Fibroblast of mammary gland (primary cell): Measurements from ENCODE around the gene ABCD3.
"Not testable (repeated sequence)": the region's sequence is repeated elsewhere in the genome, so short reads cannot be mapped to it uniquely, and the experiment has no call there.

Source experiments
- DNase-seq: peaks from one replicate; pipeline ENCODE4 v3.0.0-alpha.2; 2010; ENCODE audit warnings: low read depth
- H3K4me3 ChIP-seq: 2 replicates; pipeline ENCODE4 v1.5.1; 2011; ENCODE audit warnings: low read depth, mild to moderate bottlenecking, low read length, moderate library complexity; ENCODE audit not compliant: control insufficient read depth
- TF ChIP-seq, protein P1 (sequence below): conservative IDR thresholded peaks from 2 replicates; pipeline ENCODE4 v1.5.1; 2011; ENCODE audit warnings: low read depth, low read length, inconsistent platforms; ENCODE audit not compliant: control insufficient read depth, insufficient read depth

ABCD3 gene

DNA sequence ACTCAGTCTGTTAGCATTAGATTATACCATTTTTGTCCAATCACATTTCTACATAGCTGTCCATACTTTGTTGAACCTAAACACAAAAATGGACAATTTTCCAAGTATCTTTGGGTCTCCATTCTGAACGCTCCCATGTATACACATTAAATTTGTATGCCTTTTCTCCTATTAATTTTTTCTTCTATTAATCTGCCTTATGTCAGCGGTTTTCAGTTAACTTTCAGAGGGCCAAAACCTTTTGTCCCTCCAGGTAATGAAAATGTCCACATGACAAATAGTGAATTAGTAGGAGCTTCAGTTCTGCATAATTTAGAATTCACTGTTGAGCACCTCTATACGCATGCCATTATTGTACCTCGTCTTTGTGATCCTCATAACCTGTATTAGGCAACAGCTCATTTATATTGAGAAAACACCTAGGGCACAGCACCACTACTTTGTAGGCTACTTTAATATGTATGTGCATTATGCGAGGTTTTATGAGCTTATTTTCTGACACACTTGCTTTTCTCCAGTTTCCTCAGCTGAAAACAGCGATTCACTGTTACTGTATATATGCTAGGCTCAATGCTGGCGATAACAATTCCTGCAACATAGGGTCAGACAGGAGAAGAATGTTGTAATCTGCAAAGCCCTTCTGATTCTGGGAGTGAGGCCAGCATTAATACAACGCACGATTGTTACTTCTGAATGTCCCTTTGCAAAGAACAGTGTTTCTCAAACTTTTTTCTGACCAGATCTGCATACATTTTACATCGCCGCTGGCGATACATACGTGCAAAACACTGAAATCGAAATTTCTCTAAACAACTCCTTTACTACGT lies 1.1 kb upstream of the ABCD3 start:
- TF ChIP-seq, protein P1, sequence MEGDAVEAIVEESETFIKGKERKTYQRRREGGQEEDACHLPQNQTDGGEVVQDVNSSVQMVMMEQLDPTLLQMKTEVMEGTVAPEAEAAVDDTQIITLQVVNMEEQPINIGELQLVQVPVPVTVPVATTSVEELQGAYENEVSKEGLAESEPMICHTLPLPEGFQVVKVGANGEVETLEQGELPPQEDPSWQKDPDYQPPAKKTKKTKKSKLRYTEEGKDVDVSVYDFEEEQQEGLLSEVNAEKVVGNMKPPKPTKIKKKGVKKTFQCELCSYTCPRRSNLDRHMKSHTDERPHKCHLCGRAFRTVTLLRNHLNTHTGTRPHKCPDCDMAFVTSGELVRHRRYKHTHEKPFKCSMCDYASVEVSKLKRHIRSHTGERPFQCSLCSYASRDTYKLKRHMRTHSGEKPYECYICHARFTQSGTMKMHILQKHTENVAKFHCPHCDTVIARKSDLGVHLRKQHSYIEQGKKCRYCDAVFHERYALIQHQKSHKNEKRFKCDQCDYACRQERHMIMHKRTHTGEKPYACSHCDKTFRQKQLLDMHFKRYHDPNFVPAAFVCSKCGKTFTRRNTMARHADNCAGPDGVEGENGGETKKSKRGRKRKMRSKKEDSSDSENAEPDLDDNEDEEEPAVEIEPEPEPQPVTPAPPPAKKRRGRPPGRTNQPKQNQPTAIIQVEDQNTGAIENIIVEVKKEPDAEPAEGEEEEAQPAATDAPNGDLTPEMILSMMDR, result no peak
- DNase-seq, result peak; percentile 82
- peak overlapping the region; percentile 56 for H3K4me3 ChIP-seq

DNA sequence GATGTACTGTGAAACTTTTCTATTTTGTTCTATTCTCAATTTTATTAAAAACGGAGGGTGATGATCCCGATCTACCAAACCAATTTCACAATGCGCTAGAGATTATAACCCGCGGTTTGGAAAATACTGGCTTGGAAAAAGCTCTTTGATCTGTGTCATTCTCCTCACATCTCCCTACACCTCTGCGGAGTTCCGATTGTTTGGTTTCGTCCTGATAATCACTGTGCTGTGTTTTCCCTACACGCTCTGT lies 536 bp upstream of the ABCD3 start:
- peak overlapping the region; percentile 56 for H3K4me3 ChIP-seq
- TF ChIP-seq, protein P1, result no peak
- no peak for DNase-seq

DNA sequence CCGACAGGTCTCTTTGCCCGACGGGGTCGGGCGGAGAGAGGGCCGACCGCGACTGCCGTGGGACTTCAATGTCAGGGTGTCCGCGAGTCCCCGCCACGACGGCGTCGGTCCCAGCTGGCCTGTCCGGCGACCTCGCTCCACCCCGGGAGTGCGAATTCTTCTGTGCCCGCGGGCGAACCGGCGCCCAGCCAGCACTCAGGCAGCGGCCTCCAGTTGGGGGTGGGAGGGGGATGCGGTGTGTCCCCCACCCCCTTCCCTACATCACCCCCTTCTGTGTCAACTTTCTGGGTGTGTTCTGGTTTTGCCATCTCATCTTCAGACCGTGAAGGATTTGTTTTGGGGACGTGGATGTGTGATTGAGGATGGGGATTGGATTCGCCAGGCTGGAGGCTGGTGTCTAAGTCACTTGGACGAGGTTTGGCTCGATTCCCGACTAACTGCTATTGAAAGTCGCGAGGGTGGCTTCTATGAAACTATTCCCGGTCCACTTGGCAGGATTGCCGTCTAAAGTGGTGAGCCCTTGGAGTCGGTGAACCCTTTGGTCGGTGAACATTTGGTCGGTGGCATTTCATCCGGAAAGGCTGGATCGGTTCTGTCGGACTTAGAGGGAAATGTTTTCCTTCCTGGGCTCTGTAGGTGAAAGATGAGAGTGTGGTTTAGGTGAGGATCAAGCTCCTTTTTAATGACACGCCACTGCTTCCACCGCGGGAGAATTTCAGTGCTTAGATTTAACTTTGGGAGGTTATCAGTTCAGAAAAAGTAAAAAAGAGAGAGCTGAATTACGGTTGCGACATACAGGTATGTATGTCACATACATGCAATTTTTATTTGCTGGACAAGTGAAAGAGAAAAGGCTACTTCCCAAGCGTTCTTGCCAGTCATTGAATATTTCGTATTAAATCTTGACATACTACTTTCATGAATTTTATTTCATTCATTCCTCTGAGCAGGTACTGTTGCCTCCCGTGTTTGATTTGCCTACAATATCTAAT lies 771 bp downstream of the ABCD3 start:
- DNase-seq, result peak; percentile 38
- TF ChIP-seq, protein P1, result no peak
- peak overlapping the region; percentile 81 for H3K4me3 ChIP-seq

GRCh38 chr1:94422115-94422820 lies 4.1 kb downstream of the ABCD3 start:
- H3K4me3 ChIP-seq, result no peak overlapping the region
- TF ChIP-seq, protein P1, result no peak
- DNase-seq, result peak; percentile 47

DNA sequence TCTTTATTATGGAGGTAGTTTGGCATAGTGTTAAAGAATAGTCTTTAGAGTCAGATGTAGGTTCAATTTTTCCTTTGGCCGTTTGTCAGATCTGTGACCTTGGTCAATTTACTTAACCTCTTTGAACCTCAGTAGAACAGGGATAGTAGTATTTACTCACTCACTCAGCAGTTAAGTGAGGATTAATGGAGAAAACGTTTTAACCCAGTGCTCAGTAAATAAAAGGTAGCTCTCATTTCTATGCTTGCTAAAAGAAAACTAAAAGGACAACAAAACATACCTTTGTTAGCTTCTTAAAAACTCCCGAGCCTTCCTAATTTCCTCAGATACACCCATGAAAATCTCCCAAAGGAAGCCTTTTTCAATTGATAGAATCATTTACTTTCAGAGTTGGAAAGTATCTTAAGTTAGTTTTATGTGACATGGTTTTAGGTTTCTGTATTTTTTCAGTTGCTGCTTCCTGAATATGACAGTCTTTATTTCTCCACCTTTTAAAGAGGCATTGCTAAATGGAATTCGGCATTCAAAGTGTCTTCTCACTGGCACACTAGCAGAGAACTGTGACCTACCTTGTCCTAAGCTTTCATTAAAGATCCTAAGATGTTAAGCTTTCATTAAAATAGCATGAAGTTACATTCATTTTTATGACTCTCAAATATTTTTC lies 7.8 kb downstream of the ABCD3 start:
- no peak for DNase-seq
- TF ChIP-seq, protein P1, result no peak
- H3K4me3 ChIP-seq, result no peak overlapping the region

- H3K4me3 ChIP-seq, DNase-seq: not testable (repeated sequence)
Measured at GRCh38 chr1:94426485-94426870, 8.3 kb downstream of the ABCD3 start.

DNA sequence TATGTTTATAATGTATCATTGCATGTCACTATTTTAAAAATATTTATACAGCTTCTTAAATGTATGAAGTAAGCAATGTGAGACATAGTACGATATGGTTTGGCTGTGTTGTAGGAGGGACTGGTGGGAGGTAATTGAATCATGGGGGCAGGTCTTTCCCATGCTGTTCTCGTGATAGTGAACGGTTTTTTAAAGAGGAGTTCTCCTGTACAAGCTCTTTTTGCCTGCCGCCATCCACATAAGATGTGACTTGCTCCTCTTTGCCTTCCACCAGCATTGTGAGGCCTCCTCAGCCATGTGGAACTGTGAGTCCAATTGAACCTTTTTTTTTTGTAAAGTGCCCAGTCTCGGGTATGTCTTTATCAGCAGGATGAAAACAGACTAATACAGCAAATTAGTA lies 10.3 kb downstream of the ABCD3 start:
- DNase-seq, result no peak
- TF ChIP-seq, protein P1, result no peak
- H3K4me3 ChIP-seq, result no peak overlapping the region

GRCh38 chr1:94428927-94429528 lies 10.8 kb downstream of the ABCD3 start:
- DNase-seq, result peak; percentile 8
- H3K4me3 ChIP-seq, result not testable (repeated sequence)

DNA sequence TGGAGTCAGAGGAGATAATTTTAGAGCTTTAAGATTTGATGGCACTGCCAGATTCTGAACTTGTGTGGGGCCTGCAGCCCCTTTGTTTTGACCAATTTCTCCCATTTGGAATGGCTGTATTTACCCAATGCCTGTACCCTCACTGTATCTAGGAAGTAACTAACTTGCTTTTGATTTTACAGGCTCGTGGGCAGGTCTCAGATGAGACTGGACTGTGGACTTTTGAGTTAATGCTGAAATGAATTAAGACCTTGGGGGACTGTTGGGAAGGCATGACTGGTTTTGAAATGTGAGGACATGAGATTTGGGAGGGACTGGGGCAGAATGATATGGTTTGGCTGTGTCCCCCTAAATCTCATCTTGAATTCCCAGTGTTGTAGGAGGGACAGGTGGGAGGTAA lies 11.9 kb downstream of the ABCD3 start:
- not testable (repeated sequence) for DNase-seq, H3K4me3 ChIP-seq
